Midbrain (tissue), 1 donor: Measurements from ENCODE around the gene BRMS1.
"Not testable (repeated sequence)": the region's sequence is repeated elsewhere in the genome, so short reads cannot be mapped to it uniquely, and the experiment has no call there.

Source experiments
- DNase-seq: peaks from one replicate; lab custom pipeline; 2025; lab: John Stamatoyannopoulos, UW

Gene BRMS1, protein sequence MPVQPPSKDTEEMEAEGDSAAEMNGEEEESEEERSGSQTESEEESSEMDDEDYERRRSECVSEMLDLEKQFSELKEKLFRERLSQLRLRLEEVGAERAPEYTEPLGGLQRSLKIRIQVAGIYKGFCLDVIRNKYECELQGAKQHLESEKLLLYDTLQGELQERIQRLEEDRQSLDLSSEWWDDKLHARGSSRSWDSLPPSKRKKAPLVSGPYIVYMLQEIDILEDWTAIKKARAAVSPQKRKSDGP

GRCh38 chr11:66344550-66345315 lies at the start of gene BRMS1:
Gene BRMS1 (minus strand): TSS chr11:66345104. CDS start chr11:66342234, 2,870 bp downstream.
- peak; percentile 95 for DNase-seq

- DNase-seq, result no peak
Observed at GRCh38 chr11:66393954-66394353, 49.0 kb upstream of the BRMS1 start.

DNA sequence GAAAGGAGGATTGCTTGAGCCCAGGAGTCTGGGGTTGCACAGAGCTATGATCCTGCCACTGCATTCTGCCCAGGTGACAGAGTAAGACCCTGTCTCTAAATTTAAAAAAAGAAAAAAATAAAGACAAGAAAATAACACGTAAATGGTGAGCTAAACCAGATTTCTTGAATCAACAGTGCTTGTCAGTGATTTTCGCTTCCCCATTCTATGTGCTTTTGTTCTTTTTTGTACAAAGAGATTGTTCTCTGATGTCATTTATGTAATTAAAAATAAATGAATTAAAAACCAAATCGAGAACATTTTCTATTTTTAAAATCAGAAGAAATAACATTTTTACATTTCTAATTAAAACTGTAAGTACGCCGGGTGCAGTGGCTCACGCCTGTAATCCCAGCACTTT lies 46.4 kb upstream of the BRMS1 start:
- DNase-seq, result no peak

DNA sequence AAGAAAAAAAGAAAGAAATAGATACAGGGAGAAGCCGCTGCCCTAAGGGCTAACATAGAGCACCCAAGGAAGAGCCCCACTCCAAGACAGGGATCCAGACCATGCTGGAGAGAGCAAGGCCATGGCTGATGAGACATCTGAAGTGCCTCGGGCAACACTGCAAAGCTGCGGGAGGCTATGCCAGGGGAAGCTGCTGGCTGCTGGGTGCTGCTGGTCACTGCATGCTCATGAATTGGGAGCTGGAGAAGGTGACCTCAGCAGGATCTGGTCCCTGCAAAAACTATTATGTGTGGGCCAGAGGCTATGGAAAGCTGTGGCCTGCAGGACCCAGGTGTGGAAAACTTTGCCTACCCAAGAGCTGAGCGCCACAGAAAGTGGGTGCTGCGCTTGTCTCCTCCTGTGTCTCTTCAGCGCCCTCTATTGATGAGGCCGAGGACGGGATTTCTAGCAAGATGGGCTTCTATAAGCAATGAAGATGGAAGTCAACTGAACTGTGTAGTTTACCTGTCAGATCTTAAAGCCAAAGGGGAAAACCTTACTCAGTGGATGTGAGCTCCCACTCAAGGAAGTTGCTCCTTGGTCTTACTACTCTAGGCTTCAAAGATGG lies 44.0 kb upstream of the BRMS1 start:
- peak; percentile 29 for DNase-seq

- DNase-seq, result peak; percentile 82
Observed at GRCh38 chr11:66386171-66387069, 41.5 kb upstream of the BRMS1 start.

DNA sequence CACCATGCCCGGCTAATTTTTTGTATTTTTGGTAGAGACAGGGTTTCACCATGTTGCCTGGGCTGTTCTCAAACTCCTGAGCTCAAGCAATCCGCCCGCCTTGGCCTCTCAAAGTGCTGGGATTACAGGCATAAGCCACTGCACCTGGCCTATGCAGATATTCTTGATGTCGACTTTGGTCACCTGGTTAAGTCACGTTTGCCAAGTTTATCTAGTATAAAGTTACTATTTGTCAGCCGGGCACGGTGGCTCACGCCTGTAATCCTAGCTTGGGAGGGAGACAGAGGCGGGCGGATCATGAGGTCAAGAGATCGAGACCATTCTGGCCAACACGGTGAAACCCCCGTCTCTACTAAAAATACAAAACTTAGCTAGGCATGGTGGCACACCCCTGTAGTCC lies 39.4 kb upstream of the BRMS1 start:
- DNase-seq, result not testable (repeated sequence)

DNA sequence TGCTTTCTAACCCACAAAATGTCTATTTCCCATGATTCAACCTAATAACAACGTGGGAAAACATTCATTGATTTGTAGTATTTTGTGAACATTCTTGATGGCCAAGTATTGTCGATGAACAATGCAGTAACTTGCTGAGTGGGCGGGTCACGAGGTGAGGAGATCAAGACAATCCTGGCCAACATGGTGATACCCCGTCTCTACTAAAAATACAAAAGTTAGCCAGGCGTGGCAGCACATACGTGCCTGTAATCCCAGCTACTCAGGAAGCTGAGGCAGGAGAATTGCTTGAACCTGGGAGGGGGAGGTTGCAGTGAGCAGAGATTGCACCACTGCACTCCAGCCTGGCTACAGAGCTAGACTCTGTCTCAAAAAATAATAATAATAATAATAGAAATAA lies 35.4 kb upstream of the BRMS1 start:
- not testable (repeated sequence) for DNase-seq

GRCh38 chr11:66373690-66374287 lies 28.9 kb upstream of the BRMS1 start:
- DNase-seq, result not testable (repeated sequence)

- peak; percentile 57 for DNase-seq
Observed at GRCh38 chr11:66373265-66373664, 28.4 kb upstream of the BRMS1 start.

DNA sequence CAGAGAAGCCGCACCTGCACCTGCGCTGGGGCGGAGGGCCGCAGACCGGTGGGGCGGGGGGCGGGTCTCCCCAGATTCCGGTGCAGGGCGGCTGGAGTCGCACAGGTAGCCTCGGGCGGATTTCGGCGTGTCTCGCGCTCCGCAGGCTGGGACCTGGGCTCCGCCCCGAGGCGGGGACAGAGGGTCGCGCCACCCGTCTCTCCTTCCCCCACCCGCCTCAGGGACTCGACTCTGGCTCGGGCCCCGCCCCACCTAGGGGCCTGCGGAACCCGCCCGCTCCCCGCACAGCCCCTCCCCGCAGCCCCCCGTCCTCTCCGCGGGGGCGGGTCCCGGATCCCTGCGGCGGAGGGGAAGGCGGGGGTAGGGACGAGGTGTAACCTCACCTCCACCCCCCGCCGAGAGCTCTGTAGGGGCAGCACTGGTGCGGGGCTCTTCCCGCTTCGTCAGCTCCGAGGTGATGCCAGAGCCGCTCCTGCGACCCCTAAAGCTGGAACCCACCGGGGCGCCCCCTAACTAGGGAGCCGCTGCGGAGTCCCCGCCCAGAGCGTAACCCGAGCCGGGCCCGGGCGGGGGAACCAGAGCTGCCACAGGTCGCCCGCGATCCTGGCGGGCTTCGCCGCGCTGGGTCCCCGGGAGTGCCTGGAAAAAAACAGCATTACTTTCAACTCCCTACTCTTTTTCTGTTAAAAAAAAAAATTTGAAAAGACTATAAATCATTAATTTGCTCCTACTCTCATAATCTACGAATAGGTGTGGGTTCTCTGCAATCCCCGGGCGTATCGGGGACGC lies 26.9 kb upstream of the BRMS1 start, which contains the start of gene SLC29A2:
TSS of gene SLC29A2 (minus strand) at position 134 of the 789 bp plus-strand sequence. CDS start 169 bp downstream, outside the sequence.
- DNase-seq, result peak; percentile 23

GRCh38 chr11:66369073-66369894 lies 24.4 kb upstream of the BRMS1 start:
- DNase-seq, result no peak

DNA sequence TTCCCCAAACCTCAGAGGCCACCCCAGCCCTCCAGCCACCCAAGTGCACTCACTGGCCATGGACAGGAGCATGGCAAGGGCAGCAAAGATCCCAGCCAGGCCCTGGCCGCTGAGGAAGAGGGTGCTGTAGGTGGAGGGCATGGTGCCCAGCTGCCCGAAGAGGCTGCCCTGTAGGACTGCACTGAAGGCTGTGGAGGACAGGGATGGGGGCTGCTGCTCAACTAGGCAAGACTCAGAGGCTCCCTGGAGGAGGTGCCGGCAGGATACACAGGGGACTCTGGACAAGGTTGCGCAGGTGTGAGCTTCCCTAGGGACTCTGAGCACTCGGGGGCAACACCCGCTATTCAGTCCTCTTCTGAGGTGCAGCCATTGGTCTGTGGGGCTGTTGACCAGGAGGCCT lies 23.6 kb upstream of the BRMS1 start:
- DNase-seq, result no peak

GRCh38 chr11:66367561-66368312 lies 22.8 kb upstream of the BRMS1 start:
- no peak for DNase-seq

- DNase-seq, result no peak
Observed at GRCh38 chr11:66366844-66367477, 22.1 kb upstream of the BRMS1 start.

DNA sequence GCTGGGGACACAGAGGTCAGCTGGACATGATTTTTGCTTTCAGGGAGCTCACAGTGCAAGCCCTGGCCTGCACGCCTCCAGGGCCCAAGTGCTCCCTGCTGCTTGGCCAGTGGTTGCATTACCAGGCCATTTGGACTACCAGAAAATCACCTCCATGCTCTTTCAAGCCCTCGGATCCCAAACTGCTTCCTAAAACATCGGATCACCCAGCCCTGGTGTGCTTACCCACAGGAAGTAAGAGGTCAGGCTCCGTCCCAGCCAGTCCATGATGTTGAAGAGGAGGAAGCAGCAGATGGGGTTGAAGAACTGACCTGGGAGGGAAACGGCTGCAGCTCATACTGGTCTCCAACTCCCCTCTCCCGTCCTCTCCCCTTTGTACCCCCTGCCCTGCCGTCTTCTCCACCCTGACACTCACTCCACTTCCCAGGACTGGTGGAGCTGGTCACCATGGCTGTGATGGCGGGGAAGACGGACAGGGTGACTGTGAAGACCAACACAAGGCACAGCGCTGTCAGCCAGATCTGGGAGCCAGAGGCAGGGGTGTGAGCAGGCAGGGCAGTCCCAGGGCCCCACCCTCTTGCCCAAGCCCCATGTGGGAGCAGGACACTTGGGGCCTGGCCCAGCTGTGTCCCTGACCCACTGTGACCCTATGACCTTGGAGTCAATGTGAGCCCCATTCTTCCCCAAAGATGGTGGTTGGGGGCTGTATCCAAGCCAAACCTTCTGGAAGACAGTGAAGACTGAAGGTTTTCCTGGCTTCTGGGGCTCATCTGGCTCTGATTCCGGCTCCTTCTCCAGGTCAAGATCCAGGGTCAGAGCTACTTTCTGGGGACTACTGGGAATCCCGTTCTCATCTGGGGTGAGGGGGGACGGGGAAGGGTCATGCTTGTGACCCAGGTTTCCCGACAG lies 21.1 kb upstream of the BRMS1 start:
- DNase-seq, result no peak

DNA sequence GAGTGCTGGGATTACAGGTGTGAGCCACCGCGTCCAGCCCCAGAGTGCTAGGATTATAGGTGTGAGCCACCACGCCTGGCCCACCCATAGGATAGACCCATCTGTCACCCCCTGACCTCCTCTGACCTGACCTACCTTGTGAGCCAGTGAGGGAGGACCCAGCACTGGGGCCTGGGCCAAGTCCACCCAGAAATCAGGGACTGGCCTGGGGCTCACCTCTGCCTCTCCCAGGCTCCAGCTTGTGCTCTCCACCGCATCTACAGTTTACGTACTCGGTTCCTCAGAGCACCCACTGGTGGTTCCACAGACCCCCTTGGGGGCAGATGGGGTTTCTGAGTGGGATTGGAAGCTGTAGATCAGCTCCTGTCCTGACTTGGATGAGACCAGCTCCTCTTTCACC lies 20.3 kb upstream of the BRMS1 start:
- no peak for DNase-seq

- DNase-seq, result no peak
Observed at GRCh38 chr11:66363805-66364535, 19.1 kb upstream of the BRMS1 start.
